H9 (cell line): ENCODE results near the gene NPBWR2. TPM values are rescaled to one million over a fixed set of nuclear protein-coding genes. Genes with fewer than 3 reads are reported as not detected.
A peak's percentile ranks its signal among the peaks of the same experiment; 100 is the strongest.

Source experiments
- DNase-seq: peaks from one replicate; pipeline ENCODE4 v3.0.0-alpha.2; 2017
- H2AFZ ChIP-seq: one replicate; pipeline ENCODE4 v1.6.1; 2013; ENCODE audit warnings: mild to moderate bottlenecking, low read length, control low read depth, moderate library complexity
- H2AK5ac ChIP-seq: 2 replicates; pipeline ENCODE4 v1.6.1; 2013; ENCODE audit warnings: low read length, control low read depth, mixed read lengths; ENCODE audit not compliant: insufficient read length
- H2BK120ac ChIP-seq: one replicate; pipeline ENCODE4 v1.6.1; 2013; ENCODE audit warnings: low read depth, mild to moderate bottlenecking, low read length, control low read depth, inconsistent platforms; ENCODE audit not compliant: poor library complexity, severe bottlenecking
- H2BK12ac ChIP-seq: 2 replicates; pipeline ENCODE4 v1.6.1; 2013; ENCODE audit warnings: low read length, control low read depth, mixed read lengths, low read depth; ENCODE audit not compliant: insufficient read length
- H2BK15ac ChIP-seq: 2 replicates; pipeline ENCODE4 v1.6.1; 2013; ENCODE audit warnings: low read depth, low read length, control low read depth
- H2BK20ac ChIP-seq: one replicate; pipeline ENCODE4 v1.6.1; 2013; ENCODE audit warnings: low read depth, mild to moderate bottlenecking, low read length, control low read depth, inconsistent platforms; ENCODE audit not compliant: poor library complexity, severe bottlenecking
- H2BK5ac ChIP-seq: 2 replicates; pipeline ENCODE4 v1.6.1; 2013; ENCODE audit warnings: low read length, control low read depth, mixed read lengths; ENCODE audit not compliant: insufficient read length
- H3K14ac ChIP-seq: 2 replicates; pipeline ENCODE4 v1.6.1; 2013; ENCODE audit warnings: low read length, control low read depth; ENCODE audit not compliant: insufficient read depth
- H3K18ac ChIP-seq: 2 replicates; pipeline ENCODE4 v1.6.1; 2013; ENCODE audit warnings: low read depth, mild to moderate bottlenecking, mixed read lengths, low read length, control low read depth; ENCODE audit not compliant: insufficient read length
- H3K23ac ChIP-seq: 2 replicates; pipeline ENCODE4 v1.6.1; 2013; ENCODE audit warnings: low read length, control low read depth, mixed read lengths, low read depth; ENCODE audit not compliant: insufficient read length
- H3K23me2 ChIP-seq: 2 replicates; pipeline ENCODE4 v1.6.1; 2013; ENCODE audit warnings: low read depth, mild to moderate bottlenecking, mixed read lengths, low read length, control low read depth; ENCODE audit not compliant: insufficient read length, poor library complexity, severe bottlenecking
- H3K27ac ChIP-seq: 2 replicates; pipeline ENCODE4 v1.5.1; 2013; ENCODE audit warnings: low read length, control low read depth, mixed read lengths, low read depth; ENCODE audit not compliant: insufficient read length
- H3K27me3 ChIP-seq: 2 replicates; pipeline ENCODE4 v1.6.1; 2013; ENCODE audit warnings: low read length, control low read depth, inconsistent platforms; ENCODE audit not compliant: insufficient read depth
- H3K4ac ChIP-seq: 2 replicates; pipeline ENCODE4 v1.6.1; 2013; ENCODE audit warnings: low read depth, mild to moderate bottlenecking, control low read depth, inconsistent platforms, low read length, moderate library complexity
- H3K4me1 ChIP-seq: 2 replicates; pipeline ENCODE4 v1.6.1; 2013; ENCODE audit warnings: low read length, control low read depth, inconsistent platforms; ENCODE audit not compliant: insufficient read depth
- H3K4me2 ChIP-seq: 2 replicates; pipeline ENCODE4 v1.6.1; 2013; ENCODE audit warnings: low read length, control low read depth, mixed read lengths; ENCODE audit not compliant: insufficient read length, insufficient read depth
- H3K56ac ChIP-seq: 2 replicates; pipeline ENCODE4 v1.6.1; 2013; ENCODE audit warnings: low read depth, mild to moderate bottlenecking, mixed read lengths, low read length, control low read depth; ENCODE audit not compliant: insufficient read length
- H3K79me1 ChIP-seq: 2 replicates; pipeline ENCODE4 v1.6.1; 2013; ENCODE audit warnings: low read depth, mild to moderate bottlenecking, moderate library complexity, low read length, control low read depth, inconsistent platforms; ENCODE audit not compliant: insufficient read depth, poor library complexity, severe bottlenecking
- H3K79me2 ChIP-seq: 2 replicates; pipeline ENCODE4 v1.6.1; 2013; ENCODE audit warnings: low read length, control low read depth, inconsistent platforms; ENCODE audit not compliant: insufficient read depth
- H3K9ac ChIP-seq: 2 replicates; pipeline ENCODE4 v1.6.1; 2013; ENCODE audit warnings: low read length, control low read depth, mixed read lengths; ENCODE audit not compliant: insufficient read length; ENCODE audit errors: extremely low read depth
- H3K9me3 ChIP-seq: one replicate; pipeline ENCODE4 v1.6.1; 2013; ENCODE audit warnings: low read depth, low read length, inconsistent platforms; ENCODE audit not compliant: control insufficient read depth
- H3T11ph ChIP-seq: one replicate; pipeline ENCODE4 v1.6.1; 2013; ENCODE audit warnings: mild to moderate bottlenecking, low read length, control low read depth, inconsistent platforms
- H4K20me1 ChIP-seq: one replicate; pipeline ENCODE4 v1.6.1; 2013; ENCODE audit not compliant: control insufficient read depth, insufficient read length, insufficient read depth
- H4K5ac ChIP-seq: 2 replicates; pipeline ENCODE4 v1.6.1; 2013; ENCODE audit warnings: low read depth, mild to moderate bottlenecking, mixed read lengths, low read length, control low read depth; ENCODE audit not compliant: insufficient read length
- H4K8ac ChIP-seq: replicated peaks from 2 replicates; pipeline ENCODE4 v1.6.1; 2013; ENCODE audit warnings: low read length, control low read depth, mixed read lengths, low read depth; ENCODE audit not compliant: insufficient read length
- H4K91ac ChIP-seq: 2 replicates; pipeline ENCODE4 v1.6.1; 2013; ENCODE audit warnings: low read depth, mild to moderate bottlenecking, moderate library complexity, mixed read lengths, low read length, control low read depth; ENCODE audit not compliant: insufficient read length
- H3K27ac Mint-ChIP-seq, 3 experiments: 2 replicates in 2 of 3; 3 replicates in 1 of 3; pipeline ENCODE4 v1.8.0; 2020 to 2021; ENCODE audit warnings: mixed read lengths in 3 of 3, mild to moderate bottlenecking in 1 of 3, moderate library complexity in 1 of 3
- H3K27me3 Mint-ChIP-seq: 2 replicates; pipeline ENCODE4 v1.8.0; 2021; ENCODE audit warnings: low read depth, mild to moderate bottlenecking, moderate library complexity, mixed read lengths
- H3K36me3 Mint-ChIP-seq, 3 experiments: 2 replicates in 2 of 3; 3 replicates in 1 of 3; pipeline ENCODE4 v1.8.0; 2020 to 2021; ENCODE audit warnings: low read depth in 3 of 3, mixed read lengths in 3 of 3; ENCODE audit not compliant: insufficient read depth in 1 of 3
- H3K4me1 Mint-ChIP-seq, 2 experiments: 2 replicates each; pipeline ENCODE4 v1.8.0; 2020; ENCODE audit warnings: mixed read lengths in 2 of 2
- H3K4me3 Mint-ChIP-seq, 2 experiments: 2 replicates in 1 of 2; 3 replicates in 1 of 2; pipeline ENCODE4 v1.8.0; 2020 to 2021; ENCODE audit warnings: mild to moderate bottlenecking in 2 of 2, mixed read lengths in 2 of 2, moderate library complexity in 1 of 2
- H3K9me3 Mint-ChIP-seq, 2 experiments: 2 replicates in 1 of 2; 3 replicates in 1 of 2; pipeline ENCODE4 v1.8.0; 2020; ENCODE audit warnings: mild to moderate bottlenecking in 2 of 2, mixed read lengths in 2 of 2, moderate library complexity in 1 of 2
- WGBS: extraction: QIAGEN DNeasy Blood & Tissue Kit; methylation state at CpG from one replicate; pipeline ENCODE4 v1.1.7; 2013; ENCODE audit warnings: missing lambda C conversion rate, low lambda C conversion rate, mixed read lengths; ENCODE audit not compliant: insufficient read length; ENCODE audit errors: extremely low coverage; 5-methylcytosine and 5-hydroxymethylcytosine counted together
- total RNA-seq: library from RNA; stranded (reverse); gene quantifications from 2 replicates; pipeline ENCODE4 v1.2.1, GENCODE V29; 2021
- TF ChIP-seq, protein P1 (sequence below): fragments of 200-600 bp; sonication (generic); conservative IDR thresholded peaks from 3 replicates; pipeline ENCODE4 v1.8.0; 2021; ENCODE audit warnings: antibody characterized with exemption, mild to moderate bottlenecking

NPBWR2 gene
- total RNA-seq, 1 experiment from 2014 or later = not detected

GRCh38 chr20:64131406-64131805, 24.0 kb upstream of the NPBWR2 start:
- no peak for DNase-seq
- peaks cover 21% of the 10 kb centered on the region for H3K27me3 Mint-ChIP-seq

More at GRCh38 chr20:64131406-64131805, 24.0 kb upstream of the NPBWR2 start:
- no peak overlapping the region for H3K9ac ChIP-seq
- H3K4me1 ChIP-seq = no peaks in the 10 kb centered on the region
- H3K23me2 ChIP-seq = no peaks in the 10 kb centered on the region
- no peak overlapping the region for H3K4me2 ChIP-seq
- no peaks in the 10 kb centered on the region for H3K9me3 ChIP-seq
- H2BK12ac ChIP-seq = no peak overlapping the region
- no peak overlapping the region for H2BK20ac ChIP-seq
- H2AK5ac ChIP-seq = no peak overlapping the region
- no peak overlapping the region for H2AFZ ChIP-seq
- no peak overlapping the region for H2BK15ac ChIP-seq
- no peak overlapping the region for H3K27ac Mint-ChIP-seq
- no peaks in the 10 kb centered on the region for H3K79me2 ChIP-seq
- no peak overlapping the region for H4K8ac ChIP-seq
- H3K14ac ChIP-seq = no peak overlapping the region
- H3K4me1 Mint-ChIP-seq = peaks cover 0 to 3% of the 10 kb centered on the region in 2 experiments; a peak in 1 of 4 replicates
- no peak overlapping the region for H3T11ph ChIP-seq
- no peak overlapping the region for H3K4me3 Mint-ChIP-seq
- no peak overlapping the region for H3K18ac ChIP-seq
- TF ChIP-seq, protein P1, sequence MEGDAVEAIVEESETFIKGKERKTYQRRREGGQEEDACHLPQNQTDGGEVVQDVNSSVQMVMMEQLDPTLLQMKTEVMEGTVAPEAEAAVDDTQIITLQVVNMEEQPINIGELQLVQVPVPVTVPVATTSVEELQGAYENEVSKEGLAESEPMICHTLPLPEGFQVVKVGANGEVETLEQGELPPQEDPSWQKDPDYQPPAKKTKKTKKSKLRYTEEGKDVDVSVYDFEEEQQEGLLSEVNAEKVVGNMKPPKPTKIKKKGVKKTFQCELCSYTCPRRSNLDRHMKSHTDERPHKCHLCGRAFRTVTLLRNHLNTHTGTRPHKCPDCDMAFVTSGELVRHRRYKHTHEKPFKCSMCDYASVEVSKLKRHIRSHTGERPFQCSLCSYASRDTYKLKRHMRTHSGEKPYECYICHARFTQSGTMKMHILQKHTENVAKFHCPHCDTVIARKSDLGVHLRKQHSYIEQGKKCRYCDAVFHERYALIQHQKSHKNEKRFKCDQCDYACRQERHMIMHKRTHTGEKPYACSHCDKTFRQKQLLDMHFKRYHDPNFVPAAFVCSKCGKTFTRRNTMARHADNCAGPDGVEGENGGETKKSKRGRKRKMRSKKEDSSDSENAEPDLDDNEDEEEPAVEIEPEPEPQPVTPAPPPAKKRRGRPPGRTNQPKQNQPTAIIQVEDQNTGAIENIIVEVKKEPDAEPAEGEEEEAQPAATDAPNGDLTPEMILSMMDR = peak; percentile 30; the same call in 2 of the 3 replicates
- H3K27me3 ChIP-seq = no peaks in the 10 kb centered on the region
- no peak overlapping the region for H2BK5ac ChIP-seq
- H3K4ac ChIP-seq = no peak overlapping the region
- no peak overlapping the region for H3K56ac ChIP-seq
- no peak overlapping the region for H3K23ac ChIP-seq
- no peak overlapping the region for H4K5ac ChIP-seq
- no peaks in the 10 kb centered on the region for H4K20me1 ChIP-seq
- no peak overlapping the region for H2BK120ac ChIP-seq
- H3K79me1 ChIP-seq = no peaks in the 10 kb centered on the region
- H3K36me3 Mint-ChIP-seq = no peaks in the 10 kb centered on the region; a peak in 2 of 7 replicates
- no peak overlapping the region for H4K91ac ChIP-seq
- no CpG with 5 or more reads among the region's 4 CpGs for WGBS
- no peak overlapping the region for H3K27ac ChIP-seq
- H3K9me3 Mint-ChIP-seq = peaks cover 6 to 10% of the 10 kb centered on the region in 2 experiments
